Fibroblast of the aortic adventitia (primary cell): ENCODE data around the gene SETD3. TPM values are rescaled to one million over a fixed set of nuclear protein-coding genes. Genes with fewer than 3 reads are reported as not detected.

Experiments used
- DNase-seq: peaks from one replicate; pipeline ENCODE4 v3.0.0-alpha.2; 2010; ENCODE audit warnings: low read depth
- H3K4me3 ChIP-seq: 2 replicates; pipeline ENCODE4 v1.5.1; 2011; ENCODE audit warnings: low read depth, mild to moderate bottlenecking, control low read depth, low read length, moderate library complexity
- CTCF ChIP-seq: IDR thresholded peaks from 2 replicates; pipeline ENCODE4 v1.5.1; 2011; ENCODE audit warnings: mild to moderate bottlenecking, low read length, control low read depth, inconsistent platforms; ENCODE audit not compliant: insufficient read depth
- total RNA-seq: library from RNA; depleted of rRNA; stranded (reverse); fragments of >200 nt; gene quantifications from 2 replicates; pipeline ENCODE4 v1.2.3, GENCODE V29; 2012; ENCODE audit warnings: low replicate concordance

The SETD3 gene
- total RNA-seq, 1 donor = 47.6 TPM

- H3K4me3 ChIP-seq = no peak overlapping the region
- no peak for DNase-seq
- no peak for TF ChIP-seq CTCF
Observed at GRCh38 chr14:99382781-99383471, 97.7 kb downstream of the SETD3 start.

GRCh38 chr14:99382071-99382470 lies 98.6 kb downstream of the SETD3 start:
- DNase-seq = no peak
- no peak for TF ChIP-seq CTCF
- no peak overlapping the region for H3K4me3 ChIP-seq

- H3K4me3 ChIP-seq = no peak overlapping the region
- TF ChIP-seq CTCF = no peak
- no peak for DNase-seq
Observed at GRCh38 chr14:99381688-99382060, 99.0 kb downstream of the SETD3 start.

DNA sequence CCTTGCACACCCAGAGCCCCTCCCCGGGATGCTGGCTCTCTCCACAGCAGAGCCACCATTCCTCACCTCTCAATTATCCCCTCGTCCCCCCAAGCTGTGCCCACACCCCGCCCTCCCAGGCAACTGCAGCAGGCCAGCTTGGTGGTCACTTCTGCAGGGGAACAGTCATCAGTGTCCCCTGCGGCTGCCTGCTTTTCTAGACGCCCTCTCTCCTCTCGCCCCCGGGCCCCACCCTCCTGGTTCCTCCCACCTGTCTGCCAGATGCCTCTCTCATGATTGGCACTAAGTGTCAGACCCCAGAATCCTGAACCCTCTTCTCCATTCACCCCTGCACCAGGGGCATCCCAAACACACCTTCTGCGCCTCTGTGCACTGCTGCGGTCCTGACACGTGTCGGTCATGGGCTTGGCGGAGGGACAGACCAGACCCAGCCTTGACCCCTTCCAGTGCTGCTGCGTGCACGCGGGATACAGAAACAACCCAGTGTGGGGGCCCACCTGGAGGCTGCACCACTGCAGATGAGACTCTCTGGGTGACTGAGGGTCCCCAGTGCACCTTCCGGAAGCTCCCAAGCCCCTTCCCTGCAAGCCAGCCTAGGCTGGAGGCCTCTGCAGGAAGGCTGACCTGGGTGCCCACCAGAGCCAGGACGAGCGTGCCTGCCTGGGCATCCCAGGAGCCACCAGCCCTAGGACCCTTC lies 99.5 kb downstream of the SETD3 start:
- DNase-seq = no peak
- no peak for TF ChIP-seq CTCF
- no peak overlapping the region for H3K4me3 ChIP-seq

DNA sequence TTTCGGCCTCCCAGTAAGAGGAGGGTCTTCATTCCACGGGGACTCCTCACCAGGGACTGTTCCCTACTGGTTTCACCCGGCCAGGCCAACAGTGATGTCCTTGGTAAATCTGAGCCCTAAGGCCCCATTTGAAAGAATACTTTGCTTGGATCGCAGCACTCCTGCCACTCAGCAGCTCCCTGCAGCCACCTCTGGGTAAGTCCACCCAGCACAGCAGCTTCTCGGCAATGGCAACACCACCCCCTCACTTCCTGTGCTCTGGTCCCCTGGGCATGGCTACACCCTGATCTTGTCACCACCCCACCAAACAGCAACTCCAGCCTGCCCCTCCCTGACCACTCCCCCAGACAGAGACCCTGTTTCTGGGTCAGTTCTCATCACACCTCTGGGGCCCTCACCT lies 100.3 kb downstream of the SETD3 start:
- TF ChIP-seq CTCF = no peak
- no peak for DNase-seq
- no peak overlapping the region for H3K4me3 ChIP-seq

- H3K4me3 ChIP-seq = no peak overlapping the region
- peak; percentile 4 for DNase-seq
- TF ChIP-seq CTCF = no peak
Observed at GRCh38 chr14:99378782-99379214, 101.9 kb downstream of the SETD3 start.

DNA sequence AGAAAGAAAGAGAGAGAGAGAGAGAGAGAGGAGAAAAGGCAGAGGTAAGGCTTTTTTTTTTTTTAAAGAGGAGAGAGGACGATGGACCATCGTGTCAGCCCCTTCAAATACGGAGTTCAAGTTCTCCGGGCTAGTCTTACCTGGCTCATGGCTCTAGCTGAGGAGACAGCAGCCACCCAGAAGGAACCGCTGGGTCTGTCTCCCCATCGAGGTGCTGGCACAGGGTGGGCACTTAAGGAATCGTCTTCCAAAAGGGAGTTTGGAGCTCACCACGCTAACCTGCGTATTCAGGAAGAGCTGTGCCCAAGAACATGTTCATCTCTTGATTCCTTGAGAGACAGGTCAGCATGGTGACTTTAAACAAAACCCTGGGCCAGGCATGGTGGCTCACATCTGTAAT lies 102.7 kb downstream of the SETD3 start:
- H3K4me3 ChIP-seq = no peak overlapping the region
- no peak for DNase-seq
- no peak for TF ChIP-seq CTCF
